GM21360 (cell line): ENCODE data around the gene SF3A2.

Experiments used
- ATAC-seq: cut with Tn5 transposase; IDR thresholded peaks from one replicate; pipeline ENCODE4 v1.9.1; 2021; ENCODE audit warnings: mild to moderate bottlenecking, moderate library complexity; ENCODE audit not compliant: unreplicated experiment

The SF3A2 gene

GRCh38 chr19:2207991-2208860 lies 28.4 kb upstream of the SF3A2 start:
- no peak for ATAC-seq

- ATAC-seq, result no peak
Observed at GRCh38 chr19:2208975-2209374, 27.6 kb upstream of the SF3A2 start.

GRCh38 chr19:2209408-2209807 lies 27.2 kb upstream of the SF3A2 start:
- no peak for ATAC-seq

GRCh38 chr19:2210206-2210605 lies 26.4 kb upstream of the SF3A2 start:
- no peak for ATAC-seq

- ATAC-seq, result no peak
Observed at GRCh38 chr19:2210987-2211740, 25.5 kb upstream of the SF3A2 start.

- ATAC-seq, result no peak
Observed at GRCh38 chr19:2212861-2213711, 23.5 kb upstream of the SF3A2 start.

GRCh38 chr19:2213799-2214198 lies 22.8 kb upstream of the SF3A2 start:
- no peak for ATAC-seq

- no peak for ATAC-seq
Observed at GRCh38 chr19:2214251-2214650, 22.4 kb upstream of the SF3A2 start.

GRCh38 chr19:2215281-2215751 lies 21.3 kb upstream of the SF3A2 start:
- no peak for ATAC-seq

- ATAC-seq, result no peak
Observed at GRCh38 chr19:2216361-2217225, 20.0 kb upstream of the SF3A2 start.

GRCh38 chr19:2217591-2217990 lies 19.0 kb upstream of the SF3A2 start:
- no peak for ATAC-seq

GRCh38 chr19:2219726-2220125 lies 16.9 kb upstream of the SF3A2 start:
- no peak for ATAC-seq

- no peak for ATAC-seq
Observed at GRCh38 chr19:2221250-2221831, 15.3 kb upstream of the SF3A2 start.

GRCh38 chr19:2221918-2222317 lies 14.7 kb upstream of the SF3A2 start:
- ATAC-seq, result no peak

- ATAC-seq, result no peak
Observed at GRCh38 chr19:2223391-2223790, 13.2 kb upstream of the SF3A2 start.

- no peak for ATAC-seq
Observed at GRCh38 chr19:2223959-2224358, 12.7 kb upstream of the SF3A2 start.

- ATAC-seq, result no peak
Observed at GRCh38 chr19:2224754-2225349, 11.8 kb upstream of the SF3A2 start.

- no peak for ATAC-seq
Observed at GRCh38 chr19:2225415-2226050, 11.1 kb upstream of the SF3A2 start.
